DND-41 (cell line): ENCODE data around the gene GPR42.

Experiments used
- EZH2 ChIP-seq: IDR thresholded peaks from 3 replicates; pipeline ENCODE4 v1.6.1; 2012; ENCODE audit warnings: borderline replicate concordance, low read depth, mild to moderate bottlenecking, moderate library complexity, low read length, inconsistent platforms; ENCODE audit not compliant: severe bottlenecking
- TF ChIP-seq, protein P1 (sequence below): IDR thresholded peaks from 2 replicates; pipeline ENCODE4 v1.5.1; 2012; ENCODE audit warnings: borderline replicate concordance, low read length, moderate library complexity, mild to moderate bottlenecking; ENCODE audit not compliant: poor library complexity, severe bottlenecking; ENCODE audit errors: extremely low read depth

DNA sequence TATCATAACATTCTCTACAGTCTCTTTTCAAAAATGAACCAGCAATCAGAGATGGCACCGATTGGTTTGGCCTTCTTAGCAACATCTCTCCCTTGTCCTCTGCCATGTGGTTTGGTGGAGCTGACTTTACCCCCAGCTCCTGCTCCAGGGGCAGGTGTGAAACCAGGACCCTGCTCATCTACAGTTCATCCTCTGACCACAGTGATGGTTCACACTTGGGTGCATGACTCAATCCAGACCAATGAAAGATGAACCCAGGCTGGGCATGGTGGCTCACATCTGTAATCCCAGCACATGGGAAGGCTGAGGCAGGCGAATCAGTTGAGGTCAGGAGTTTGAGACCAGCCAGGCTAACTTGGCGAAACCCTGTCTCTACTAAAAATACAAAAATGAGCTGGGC is 43.6 kb downstream of the GPR42 start:
- TF ChIP-seq, protein P1, sequence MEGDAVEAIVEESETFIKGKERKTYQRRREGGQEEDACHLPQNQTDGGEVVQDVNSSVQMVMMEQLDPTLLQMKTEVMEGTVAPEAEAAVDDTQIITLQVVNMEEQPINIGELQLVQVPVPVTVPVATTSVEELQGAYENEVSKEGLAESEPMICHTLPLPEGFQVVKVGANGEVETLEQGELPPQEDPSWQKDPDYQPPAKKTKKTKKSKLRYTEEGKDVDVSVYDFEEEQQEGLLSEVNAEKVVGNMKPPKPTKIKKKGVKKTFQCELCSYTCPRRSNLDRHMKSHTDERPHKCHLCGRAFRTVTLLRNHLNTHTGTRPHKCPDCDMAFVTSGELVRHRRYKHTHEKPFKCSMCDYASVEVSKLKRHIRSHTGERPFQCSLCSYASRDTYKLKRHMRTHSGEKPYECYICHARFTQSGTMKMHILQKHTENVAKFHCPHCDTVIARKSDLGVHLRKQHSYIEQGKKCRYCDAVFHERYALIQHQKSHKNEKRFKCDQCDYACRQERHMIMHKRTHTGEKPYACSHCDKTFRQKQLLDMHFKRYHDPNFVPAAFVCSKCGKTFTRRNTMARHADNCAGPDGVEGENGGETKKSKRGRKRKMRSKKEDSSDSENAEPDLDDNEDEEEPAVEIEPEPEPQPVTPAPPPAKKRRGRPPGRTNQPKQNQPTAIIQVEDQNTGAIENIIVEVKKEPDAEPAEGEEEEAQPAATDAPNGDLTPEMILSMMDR = no peak
- TF ChIP-seq EZH2 = no peak
